GM21423 (cell line): ENCODE measurements around the gene ATP6V0B.

Experiments
- ATAC-seq: cut with Tn5 transposase; IDR thresholded peaks from one replicate; pipeline ENCODE4 v1.9.1; 2021; ENCODE audit warnings: mild to moderate bottlenecking, moderate library complexity; ENCODE audit not compliant: unreplicated experiment

ATP6V0B gene

DNA sequence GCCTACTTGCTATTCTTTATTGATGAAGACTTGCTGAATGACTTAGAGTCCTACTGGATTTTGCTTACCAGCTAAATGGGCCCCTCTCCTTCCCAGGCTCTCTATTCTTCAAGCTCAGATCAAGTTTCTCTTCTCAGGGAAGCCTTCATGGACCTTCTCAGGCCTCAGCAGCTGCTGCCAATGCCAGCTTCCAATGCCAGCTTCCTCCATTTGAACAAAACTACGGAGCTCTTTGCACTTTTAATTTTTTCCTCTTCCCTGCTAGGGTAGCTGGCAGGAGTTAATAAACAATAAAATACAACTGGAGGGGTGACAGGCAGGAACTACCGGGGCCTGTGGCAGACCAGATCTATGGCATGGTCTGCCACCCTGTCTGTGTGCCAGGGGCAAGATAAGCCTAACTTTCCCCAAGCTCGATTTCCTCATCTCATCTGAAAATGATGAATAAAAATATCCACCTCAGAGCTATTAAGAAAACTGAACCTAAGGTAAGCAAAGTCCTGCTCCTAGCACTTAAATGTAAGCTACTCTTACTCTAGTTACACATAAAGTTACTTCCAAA lies 29.0 kb upstream of the ATP6V0B start:
- no peak for ATAC-seq

DNA sequence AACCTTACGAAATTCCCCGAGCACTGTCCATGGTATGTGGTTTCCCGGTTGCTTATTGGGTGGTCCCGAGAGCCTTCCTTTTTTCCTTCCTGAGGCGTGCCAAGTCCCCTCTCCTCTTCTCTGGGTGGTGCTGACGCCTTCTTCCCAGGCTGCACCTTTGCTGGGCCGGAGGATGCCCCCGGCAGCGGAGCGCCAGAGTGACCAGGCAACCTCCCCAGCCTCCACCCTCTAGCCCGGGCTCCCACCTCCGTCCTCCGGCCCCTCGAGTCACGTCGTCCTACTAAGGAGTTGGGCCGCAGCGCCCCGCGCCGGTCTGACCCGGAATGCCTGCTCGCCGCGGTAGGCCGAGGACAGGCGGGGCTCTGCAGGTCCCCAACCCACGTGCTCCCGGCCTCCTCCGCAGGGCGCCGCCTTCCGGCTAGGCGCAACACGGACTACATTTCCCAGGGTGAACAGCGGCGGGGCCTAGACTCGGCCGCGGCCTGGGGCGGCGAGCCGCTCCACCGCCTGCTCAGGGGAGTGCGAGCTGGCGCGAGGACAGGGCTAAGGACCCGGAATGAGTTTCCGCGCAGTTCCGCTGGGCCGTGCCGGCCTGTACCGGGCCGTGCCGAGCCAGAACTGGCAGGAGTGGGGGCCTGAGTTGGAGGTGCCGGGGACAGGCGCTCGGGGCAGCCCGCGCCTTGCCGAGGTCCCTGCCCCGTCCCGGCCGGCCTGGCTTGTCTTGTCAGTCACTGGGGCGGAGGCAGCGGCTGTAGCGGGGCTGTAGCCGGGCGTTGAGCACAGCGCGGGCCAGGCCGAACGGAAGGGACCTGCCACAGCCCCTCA lies 28.3 kb upstream of the ATP6V0B start, which contains the start of gene IPO13:
IPO13 (plus strand) TSS at position 715 of the 825 bp plus-strand sequence. CDS start 651 bp downstream, outside the sequence.
- peak; percentile 91 for ATAC-seq

DNA sequence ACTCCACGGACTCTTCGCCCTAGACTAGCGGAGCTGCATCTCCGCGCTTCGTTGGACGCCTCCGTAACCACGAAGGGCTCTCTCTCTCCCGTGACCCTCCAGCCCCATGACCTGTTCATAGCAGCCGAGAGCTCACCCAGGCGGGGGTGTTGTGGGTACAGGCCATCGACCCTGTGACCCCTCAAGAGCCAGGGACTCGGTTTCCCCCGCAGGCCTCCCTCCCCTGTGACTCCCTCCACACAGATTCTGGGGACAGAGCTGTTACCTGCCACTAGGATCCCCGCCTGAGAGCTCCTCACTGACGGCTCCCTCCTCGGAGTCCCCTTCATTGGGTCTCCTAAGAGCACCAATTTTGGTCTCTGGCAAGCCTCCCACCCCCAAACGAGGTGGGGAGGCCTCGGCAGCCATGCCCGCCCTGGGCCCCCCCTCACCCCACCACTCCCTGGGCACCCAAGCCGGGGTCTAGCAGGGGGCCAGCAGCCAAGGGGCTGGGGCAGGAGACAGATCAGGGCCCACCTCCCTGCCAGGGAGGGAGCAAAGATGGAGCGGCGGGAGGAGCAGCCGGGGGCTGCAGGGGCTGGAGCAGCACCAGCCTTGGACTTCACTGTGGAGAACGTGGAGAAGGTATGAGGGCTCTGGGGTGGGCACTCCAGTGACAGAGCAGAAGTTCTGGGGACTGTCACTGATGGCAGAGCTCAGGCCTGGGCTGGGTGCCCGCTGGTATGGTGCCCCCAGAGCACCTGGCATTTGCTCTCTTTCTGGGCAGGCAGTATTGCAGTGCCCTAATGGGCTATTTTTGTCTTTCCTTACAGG lies 27.5 kb upstream of the ATP6V0B start:
- no peak for ATAC-seq

DNA sequence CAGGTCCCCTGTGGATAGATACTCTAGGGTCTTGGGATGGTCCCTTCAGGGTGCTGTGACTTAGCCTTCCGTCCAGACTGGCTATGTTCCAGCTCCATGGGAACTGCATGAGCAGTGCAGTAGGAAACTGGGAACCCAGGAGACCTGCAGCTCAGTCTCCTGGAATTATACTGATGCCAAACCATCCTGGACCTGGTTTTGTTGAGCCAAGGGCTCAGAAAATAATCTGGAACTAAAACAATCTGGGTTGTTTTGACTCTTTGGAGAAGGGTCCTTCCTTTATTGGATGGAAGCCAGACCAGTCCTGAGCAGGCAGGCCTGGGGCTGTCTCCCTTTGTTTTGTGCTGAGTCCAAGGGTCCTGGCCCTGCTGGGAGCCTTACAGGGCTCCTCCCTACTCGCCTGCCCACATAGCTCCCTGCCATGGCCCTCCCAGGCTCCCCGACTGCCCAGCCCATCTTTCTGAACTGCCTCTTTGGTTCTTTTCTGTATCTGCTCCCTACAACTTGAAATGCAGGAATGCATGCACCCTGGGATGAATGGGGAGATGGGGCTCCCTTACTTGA lies 26.8 kb upstream of the ATP6V0B start:
- ATAC-seq = no peak

DNA sequence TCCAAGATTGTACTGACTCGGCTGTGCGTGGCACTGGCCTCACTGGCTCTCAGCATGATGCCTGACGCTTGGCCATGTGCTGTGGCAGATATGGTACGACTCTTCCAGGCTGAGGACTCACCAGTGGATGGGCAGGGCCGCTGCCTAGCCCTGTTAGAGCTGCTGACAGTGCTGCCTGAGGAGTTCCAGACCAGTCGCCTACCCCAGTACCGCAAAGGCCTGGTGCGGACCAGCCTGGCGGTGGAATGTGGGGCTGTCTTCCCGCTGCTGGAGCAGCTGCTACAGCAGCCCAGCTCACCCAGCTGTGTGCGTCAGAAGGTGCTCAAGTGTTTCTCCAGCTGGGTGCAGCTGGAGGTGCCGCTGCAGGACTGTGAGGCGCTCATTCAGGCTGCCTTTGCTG lies 25.1 kb upstream of the ATP6V0B start:
- ATAC-seq = no peak

DNA sequence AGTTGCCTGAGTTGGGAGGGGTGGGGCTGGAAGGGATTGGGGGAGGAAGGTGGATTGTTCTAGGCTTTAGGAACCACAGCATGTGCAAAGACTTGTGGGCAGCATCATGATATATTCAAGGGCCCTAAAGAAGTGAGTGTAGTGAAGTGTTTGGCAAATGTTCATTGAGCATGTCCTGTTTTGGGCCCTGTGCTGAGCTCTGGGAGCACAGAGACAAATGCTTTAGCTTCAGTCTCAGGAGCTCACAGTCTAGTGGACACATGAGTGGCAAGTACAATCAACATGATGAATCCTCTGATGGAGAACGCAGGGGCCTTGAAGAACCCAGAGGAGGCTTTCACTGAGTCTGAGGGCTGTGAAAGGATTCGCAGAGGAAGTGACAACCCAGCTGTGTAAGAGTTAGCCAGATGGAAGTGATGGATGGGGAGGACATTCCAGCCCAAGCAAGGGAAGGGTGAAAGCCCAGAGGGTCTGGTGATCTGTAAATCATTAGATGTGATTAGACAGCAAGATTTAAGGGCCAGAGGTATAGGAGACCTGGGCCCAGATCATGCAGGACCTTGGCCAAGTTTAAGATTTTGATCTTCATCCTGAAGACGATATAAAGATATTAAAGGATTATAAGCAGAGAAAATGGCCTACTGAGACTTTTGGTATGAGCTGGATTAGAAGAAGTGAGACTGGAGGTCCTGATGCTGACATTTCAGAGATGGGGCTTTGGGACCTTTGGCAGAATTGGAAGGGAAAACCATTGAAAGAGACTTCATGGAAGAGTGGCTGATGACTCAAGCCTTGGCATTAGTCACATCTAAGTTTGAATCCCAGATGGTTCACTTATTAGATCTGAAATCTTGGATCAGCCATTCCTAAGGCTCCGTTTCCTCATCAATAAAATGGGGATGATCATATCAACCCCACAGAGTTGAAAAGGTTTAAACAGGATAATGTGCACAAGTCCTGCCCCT lies 23.5 kb upstream of the ATP6V0B start:
- no peak for ATAC-seq

DNA sequence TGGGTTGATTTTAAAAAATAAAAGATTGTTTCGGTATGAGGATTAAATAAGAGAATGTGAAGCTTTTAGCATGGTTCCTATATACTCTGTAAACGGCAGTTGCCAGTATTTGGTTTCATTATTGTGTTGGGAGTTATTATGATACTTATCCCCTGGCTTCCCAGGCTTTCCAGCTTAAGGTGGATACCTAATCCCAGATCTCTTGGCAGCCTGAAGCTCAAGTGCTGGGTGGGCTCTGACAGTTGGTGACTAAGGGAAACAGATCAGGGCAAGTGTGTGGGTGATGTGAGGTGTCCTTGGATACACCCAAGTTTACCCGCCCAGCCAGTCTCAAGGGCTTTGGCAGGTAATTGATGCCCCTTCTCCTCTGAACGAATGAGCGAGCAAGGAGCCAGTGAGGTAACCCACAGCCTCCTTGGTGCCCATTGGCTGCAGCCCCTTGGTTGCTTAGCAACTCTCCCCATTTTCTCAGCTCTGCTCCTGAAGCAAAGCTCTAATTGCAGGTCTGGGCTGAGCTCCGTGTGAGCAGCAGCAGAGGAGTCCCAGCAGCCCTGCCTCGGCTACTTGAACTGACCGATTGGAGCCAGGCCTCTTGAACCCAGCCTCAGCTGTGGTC lies 21.9 kb upstream of the ATP6V0B start:
- no peak for ATAC-seq

DNA sequence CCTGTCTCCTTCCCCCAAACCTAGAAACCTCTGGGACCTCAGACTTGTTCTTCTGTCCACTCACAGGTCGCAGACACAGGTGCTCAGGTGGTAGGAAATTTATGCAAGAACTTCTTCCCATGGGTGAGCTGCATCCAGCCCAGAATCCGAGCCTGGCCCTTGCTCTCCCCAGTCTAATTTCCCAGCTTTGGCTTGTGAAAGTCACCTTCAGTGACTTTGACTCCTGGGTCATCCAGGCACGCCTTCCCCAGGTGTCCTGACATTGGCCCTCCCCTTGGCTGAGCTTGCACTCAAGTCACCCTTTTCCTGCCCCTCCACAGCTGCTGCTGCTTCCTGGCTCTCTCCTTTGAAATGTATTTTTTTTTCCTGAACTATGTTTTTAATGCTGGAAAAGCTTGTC lies 21.4 kb upstream of the ATP6V0B start:
- ATAC-seq = no peak

DNA sequence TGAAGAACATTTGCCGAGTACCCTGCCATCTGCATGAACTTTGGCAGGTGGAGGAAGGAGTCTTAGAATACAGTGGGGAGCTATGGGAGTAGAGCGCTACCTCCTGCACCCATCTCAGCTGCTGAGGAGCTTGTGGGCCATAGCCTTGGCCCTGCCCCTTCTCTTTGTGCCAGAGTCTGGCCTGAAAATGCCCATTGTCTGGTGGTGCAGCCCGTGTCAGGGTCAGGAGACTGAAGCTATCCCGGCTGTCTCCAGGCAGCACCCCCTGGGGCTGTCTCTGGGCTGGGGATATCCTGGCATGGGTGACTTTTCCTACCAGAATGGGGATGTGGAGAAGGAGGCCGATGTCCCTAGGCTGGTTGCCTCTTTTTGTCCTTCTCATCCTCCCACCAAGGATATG lies 20.7 kb upstream of the ATP6V0B start:
- ATAC-seq = no peak

DNA sequence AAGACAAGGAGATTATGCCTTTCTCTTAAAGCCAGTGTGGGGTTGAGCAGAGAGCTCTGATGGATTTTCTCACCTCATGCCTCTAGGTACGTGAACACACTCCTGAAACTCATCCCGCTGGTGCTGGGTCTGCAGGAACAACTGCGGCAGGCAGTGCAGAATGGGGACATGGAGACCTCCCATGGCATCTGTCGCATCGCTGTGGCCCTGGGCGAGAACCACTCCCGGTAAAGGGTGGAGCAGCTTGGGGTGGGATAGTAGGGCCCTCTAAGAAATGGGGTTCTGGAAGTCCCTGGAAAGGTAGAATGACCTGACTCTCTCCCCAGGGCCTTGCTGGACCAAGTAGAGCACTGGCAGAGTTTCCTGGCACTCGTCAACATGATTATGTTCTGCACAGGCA lies 18.5 kb upstream of the ATP6V0B start:
- ATAC-seq = no peak

DNA sequence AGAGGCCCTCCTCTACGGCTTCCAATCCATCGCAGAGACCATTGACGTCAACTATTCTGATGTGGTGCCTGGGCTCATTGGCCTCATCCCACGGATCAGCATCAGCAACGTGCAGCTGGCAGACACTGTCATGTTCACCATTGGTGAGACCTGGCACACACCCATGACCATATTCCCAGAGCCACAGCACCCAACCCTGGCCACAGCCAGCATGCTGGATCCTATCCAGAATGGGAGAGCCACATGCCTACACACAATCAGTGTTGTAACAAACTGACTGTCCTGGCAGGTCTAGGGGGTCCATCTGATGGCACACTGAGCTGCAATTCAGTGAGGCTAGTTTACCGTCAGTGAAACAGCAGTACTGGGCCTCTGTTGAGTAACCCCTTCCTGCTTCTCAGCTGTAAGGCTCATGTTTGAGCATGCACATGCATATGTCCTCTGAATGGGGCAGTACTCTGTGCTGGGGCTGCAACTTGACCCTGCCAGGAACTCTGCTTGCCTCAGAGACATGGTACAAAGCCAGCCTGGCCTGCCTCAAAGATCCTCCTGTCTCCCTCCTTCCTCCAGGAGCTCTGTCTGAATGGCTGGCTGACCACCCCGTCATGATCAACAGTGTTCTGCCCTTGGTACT lies 17.2 kb upstream of the ATP6V0B start:
- no peak for ATAC-seq

DNA sequence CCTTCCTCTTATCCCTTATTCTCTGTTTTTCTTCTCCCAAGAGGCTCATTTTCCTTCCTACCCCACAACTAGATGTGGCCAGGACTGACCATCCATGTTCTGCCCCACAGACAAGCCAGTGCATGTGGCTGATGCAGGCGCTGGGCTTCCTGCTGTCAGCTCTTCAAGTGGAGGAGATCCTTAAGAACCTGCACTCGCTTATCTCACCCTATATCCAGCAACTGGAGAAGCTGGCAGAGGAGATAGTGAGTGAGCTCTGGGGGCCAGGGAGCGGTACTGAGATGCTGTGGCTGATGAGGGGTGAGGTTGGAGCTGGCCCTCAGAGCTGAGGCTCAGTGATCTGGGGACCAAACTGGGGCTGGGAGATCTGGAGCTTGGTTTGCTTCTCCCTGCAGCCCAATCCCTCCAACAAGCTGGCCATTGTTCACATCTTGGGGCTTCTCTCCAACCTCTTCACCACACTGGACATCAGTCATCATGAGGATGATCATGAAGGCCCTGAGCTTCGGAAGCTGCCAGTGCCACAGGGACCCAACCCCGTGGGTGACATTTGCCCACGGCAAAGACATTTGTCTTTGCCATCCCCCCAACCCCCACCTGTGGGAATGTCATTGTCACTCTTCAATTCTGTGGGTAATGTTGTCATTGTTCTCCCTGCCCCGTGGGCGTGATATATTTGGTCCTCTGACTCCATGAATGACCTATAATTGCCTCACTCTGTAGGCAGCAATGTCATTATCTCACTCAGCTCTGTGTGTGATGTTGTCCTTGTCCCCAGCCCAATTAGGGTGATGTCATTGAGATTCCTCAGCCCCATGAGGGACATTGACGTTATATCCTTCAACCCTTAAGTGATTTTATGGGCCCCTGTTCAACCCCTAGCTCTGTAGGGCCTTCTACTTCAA lies 16.2 kb upstream of the ATP6V0B start:
- ATAC-seq = no peak

DNA sequence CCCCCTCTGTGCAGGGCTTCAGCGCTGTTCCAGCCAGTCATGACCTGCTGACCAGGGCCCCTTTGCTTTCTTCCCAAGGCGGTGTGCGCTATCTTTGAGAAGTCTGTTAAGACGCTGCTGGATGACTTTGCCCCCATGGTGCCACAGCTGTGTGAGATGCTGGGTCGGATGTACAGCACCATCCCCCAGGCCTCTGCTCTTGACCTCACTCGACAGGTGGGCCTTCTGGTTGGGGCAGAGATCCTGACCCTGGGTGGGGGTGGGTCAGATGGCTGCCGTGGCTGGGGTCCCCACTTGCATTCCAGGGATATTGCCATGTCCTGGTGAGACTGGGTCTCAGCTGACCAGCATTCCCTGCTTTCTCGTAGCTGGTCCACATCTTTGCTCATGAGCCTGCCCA lies 14.0 kb upstream of the ATP6V0B start:
- no peak for ATAC-seq

DNA sequence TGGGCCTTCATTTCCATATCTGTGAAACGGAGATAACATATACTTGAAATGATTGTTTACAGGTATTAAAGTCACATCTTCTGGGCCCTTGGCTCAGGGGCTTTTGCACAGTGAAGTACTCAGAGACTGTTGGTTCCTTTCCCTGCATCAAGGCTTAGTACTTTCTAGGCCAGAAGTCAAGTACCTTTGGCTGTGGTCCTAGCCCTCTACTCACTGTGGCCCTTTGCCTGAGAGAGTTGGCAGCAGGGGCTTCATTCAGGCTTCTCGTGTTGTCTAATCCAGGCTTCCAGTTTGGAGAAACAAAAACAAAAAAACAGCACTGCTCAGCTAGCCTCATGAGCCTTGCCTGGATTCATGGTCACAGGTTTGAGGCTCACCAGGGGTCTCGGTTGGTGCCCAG lies 13.1 kb upstream of the ATP6V0B start:
- ATAC-seq = no peak

DNA sequence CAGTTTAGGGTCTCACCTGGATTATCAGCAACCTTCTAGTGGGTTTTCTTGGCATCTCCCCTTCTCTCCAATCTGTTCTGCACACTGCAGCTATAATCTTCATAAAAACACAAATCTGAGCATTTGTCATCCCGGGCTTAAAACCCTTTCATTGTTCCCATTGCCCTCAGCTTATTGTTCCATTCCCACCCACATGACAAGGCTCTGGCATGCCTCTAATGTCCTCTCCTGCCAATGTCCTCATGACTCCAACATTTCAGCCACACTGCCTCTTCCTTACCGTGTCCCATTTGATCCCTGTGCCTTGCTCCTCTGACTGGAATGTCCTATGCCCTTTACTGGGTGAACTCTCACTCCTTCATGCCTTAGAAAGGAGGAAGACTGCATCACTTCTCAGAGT lies 12.4 kb upstream of the ATP6V0B start:
- no peak for ATAC-seq

DNA sequence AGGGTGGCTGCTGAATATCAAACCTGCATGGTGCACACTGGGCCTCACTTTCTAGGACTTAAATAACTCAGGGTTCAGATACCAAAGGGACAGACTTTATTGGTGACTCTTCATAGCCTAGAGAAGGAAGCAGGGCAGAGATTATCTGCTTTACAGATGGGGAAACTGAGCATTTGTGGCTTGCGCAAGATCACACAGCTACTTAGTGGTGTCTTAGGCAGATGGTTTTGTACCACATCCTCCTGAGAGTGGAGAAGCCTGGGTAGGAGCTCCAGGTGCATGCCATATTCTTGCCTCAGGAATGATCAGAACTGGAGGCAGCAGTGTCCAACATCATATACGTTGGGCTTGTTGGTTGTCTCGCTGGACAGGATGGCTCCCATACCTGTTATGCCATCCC lies 11.8 kb upstream of the ATP6V0B start:
- ATAC-seq = no peak

DNA sequence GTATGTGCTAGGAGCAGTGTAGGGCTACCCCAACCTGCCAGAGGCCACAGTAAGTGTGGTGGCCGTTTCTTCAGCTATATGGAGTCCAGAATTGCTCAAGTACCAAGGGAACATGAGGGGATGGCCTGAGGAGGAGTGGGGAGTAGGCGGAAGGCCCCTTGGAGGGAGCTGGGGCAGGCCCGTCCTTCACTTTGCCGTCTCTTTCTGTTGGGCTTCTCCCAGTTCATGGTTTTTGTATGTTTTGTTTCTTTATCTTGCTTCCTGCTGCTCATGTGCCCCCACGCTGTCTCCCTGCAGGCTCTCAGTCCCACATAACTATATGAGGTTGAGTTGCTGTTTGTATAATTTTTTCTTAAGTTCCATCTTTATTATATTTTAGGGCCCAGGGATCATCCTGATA lies 10.9 kb upstream of the ATP6V0B start:
- ATAC-seq = no peak

DNA sequence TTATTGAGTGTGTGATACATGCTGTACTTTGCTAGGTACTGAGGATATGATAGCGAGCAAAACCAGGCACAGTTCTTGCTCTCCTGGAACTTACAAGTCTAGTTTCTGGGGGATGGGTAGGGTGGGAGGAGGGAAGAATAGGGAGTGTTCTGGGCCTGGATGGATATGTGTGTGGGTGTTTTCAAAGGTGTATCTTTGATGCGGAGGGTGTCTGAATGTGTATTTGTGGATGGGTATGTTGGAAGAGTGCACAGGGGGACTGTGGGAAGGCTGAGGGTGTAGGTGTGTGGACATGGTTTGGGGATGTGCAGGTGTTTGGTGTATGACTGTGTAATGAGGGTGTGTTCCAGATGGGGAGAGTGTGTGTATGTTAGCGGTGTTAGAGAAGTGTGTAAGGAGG lies 9.4 kb upstream of the ATP6V0B start:
- ATAC-seq = no peak
